GM19467 (cell line): ENCODE data around the gene ANKEF1.

ENCODE experiments used
- ATAC-seq: cut with Tn5 transposase; IDR thresholded peaks from one replicate; pipeline ENCODE4 v1.9.1; 2021; ENCODE audit warnings: mild to moderate bottlenecking, moderate library complexity; ENCODE audit not compliant: unreplicated experiment

ANKEF1 gene

GRCh38 chr20:10034717-10035571 lies at the start of gene ANKEF1:
Gene ANKEF1, plus strand, starts transcription at chr20:10034987. Its CDS starts 3,315 bp downstream, at chr20:10038302.
- ATAC-seq = peak; percentile 99

DNA sequence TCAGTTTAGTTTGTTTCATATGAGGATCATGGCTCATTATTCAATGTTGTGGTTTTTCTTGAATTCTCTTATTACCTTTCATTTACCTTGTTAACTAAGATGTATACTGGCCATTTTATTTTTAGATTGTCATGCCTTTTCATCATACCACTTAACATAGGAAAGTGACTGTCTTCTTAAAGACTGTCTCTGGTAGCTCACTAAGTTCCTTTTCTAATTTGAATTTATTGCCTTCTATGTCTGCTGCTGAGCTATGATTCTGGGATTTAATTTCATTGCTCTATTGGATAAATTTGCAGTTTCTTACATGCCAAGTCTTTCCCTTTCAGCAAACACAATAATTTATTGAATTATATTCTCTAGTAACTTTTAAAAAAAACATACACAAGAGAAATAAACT lies 49.5 kb upstream of the ANKEF1 start:
- ATAC-seq = no peak

- ATAC-seq = no peak
These were observed 49.0 kb upstream of the ANKEF1 start for GRCh38 chr20:9985773-9986172.

DNA sequence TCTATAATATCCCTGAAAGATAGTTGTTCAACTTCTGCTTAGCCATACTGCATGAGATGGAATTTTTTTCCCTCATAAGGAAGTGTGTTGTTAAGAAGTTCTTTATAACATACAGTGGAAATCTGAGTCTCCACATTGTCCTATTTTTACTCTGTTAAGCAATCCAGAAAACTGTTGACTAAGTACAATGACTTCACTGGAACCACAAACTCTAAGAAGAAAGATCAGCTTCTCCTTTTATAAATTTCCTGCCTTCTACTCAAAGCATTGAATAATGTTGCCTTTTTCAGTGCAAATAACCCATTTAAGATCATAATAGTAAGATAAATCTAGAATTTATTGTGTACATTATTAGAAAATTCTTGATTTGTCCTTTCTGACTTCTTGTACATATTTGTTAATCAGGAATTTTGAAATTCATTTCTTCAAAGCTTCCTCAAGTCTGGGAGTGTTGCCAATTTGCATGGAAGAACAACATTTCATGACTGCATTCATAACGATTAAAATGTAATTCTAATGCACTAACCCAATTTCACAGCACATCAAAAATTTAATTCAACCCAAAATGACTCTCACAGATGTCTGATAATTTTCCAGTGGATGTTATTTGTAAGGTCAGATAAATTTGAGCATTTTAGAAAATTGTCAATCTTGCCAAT lies 45.6 kb upstream of the ANKEF1 start:
- ATAC-seq = no peak

DNA sequence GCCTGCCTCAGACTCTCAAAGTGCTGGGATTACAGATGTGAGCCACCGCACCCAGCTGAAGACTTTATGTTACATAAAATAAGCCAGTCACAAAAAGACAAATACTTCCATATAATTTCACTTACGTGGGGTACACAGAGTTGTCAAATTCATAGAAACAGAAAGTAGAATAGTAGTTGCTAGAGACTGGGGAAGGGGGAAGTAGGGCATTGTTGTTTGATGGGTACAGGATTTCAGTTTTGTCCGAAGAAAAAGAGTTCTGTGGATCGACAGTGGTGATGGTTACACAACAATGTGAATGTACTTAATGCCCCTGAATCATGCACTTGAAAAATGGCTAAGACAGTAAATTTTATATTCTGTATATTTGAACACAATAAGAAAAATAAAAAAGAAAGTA lies 41.6 kb upstream of the ANKEF1 start:
- no peak for ATAC-seq

GRCh38 chr20:9994676-9995075 lies 40.1 kb upstream of the ANKEF1 start:
- no peak for ATAC-seq

- no peak for ATAC-seq
These were observed 39.1 kb upstream of the ANKEF1 start for GRCh38 chr20:9995510-9996272.

DNA sequence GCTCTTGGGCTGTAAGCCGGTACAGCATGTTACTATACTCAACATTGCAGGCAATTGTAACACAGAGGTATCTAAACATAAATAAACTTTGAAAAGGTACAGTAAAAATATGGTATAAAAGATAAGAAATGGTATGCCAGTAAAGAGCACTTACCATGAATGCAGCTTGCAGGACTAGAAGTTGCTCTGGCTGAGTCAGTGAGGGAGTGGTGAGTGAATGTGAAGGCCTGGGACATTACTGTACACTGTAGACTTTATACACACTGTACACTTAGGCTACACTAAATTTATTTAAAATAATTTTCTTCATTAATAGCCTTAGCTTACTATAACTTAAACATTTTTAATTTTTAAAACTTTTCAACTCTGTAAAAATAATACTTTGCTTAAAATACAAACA lies 37.8 kb upstream of the ANKEF1 start:
- ATAC-seq = no peak

- ATAC-seq = no peak
These were observed 35.1 kb upstream of the ANKEF1 start for GRCh38 chr20:9999645-10000044.

- no peak for ATAC-seq
These were observed 31.9 kb upstream of the ANKEF1 start for GRCh38 chr20:10002866-10003265.

DNA sequence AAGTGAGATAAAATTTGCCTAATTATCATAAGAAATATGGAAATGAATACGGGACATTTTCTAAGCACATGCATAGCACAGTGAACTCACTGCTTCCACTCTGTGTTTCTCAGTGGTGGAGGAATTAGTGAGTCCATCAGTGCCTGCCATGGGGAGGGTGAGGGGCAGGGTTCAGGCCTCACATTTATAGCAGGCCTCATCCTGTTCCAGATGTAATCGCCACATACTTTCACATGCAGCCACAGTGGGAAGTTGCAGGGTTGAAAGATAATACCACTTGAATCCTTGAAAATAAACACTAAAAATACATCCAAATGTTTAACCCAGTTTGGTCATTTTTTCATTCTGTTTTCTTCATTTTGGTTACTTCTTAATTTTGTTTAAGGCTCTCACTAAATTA lies 29.9 kb upstream of the ANKEF1 start:
- ATAC-seq = no peak

DNA sequence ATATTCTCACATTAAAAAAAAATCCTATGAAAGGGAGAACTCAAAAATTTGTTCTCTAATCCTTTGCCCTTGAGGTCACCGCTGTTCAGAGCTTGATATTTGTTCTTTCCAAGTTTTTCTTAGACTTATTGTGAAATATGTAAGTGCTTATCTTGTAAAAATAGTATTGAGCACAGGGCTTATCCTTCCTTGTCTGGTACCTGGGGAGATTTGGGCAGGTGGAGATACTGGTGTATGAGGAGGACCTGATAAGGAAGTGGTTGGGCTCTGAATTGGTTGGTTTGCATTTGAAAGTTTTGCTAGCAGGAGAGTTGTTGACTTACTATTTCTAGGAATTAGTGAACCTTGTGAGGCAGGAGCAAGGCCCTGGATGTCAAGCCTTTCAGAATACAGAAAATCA lies 28.9 kb upstream of the ANKEF1 start:
- no peak for ATAC-seq

DNA sequence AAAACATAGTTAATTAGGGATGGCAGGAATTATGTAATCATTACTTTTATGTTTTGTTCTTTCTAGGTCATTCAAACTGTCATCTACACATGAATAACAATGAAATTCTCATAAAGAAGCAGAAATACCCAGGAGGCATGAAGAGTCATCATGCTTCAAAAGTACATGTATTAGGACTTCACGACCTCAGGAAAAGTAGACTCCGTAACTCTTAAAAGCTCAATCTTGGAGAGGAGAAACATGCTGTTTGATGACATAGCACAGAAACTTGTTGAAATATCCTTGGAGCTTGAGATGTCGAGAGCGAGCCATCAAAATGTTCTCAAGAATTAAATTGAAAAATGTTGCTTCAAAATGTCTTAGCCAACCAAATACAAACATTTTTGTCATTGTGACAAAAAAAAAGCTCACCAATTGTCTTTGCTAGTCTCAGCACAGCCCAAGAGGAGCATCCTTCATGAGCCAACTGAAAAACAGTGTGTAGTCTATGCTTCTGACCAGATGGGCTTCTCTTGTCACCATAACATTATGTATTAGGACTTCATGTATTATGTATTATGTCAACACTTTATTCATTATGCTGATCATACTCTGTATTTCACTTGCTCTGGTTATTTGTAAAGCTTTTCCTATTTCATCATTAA lies 28.2 kb upstream of the ANKEF1 start:
- ATAC-seq = no peak

- no peak for ATAC-seq
These were observed 27.6 kb upstream of the ANKEF1 start for GRCh38 chr20:10007158-10007557.

GRCh38 chr20:10007747-10008146 lies 27.0 kb upstream of the ANKEF1 start:
- ATAC-seq = no peak

DNA sequence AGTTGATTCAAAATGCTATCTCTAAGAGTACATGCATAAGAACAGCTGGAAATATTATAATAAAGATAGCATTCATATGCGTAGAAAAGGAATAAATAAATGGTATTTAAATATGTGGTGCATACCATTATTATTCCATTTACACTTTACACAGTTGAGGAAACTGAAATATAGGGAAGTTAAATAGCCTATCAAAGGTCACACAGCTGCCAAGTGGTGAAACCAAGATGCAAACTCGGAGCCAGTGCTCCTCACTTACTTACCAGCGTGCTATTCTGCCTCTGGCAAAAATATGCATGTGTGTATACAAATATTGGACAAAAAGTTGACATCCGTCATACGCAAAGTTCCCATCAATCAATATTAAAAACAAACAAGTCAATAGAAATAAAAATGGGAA lies 22.3 kb upstream of the ANKEF1 start:
- no peak for ATAC-seq

GRCh38 chr20:10014431-10014830 lies 20.4 kb upstream of the ANKEF1 start:
- ATAC-seq = no peak

DNA sequence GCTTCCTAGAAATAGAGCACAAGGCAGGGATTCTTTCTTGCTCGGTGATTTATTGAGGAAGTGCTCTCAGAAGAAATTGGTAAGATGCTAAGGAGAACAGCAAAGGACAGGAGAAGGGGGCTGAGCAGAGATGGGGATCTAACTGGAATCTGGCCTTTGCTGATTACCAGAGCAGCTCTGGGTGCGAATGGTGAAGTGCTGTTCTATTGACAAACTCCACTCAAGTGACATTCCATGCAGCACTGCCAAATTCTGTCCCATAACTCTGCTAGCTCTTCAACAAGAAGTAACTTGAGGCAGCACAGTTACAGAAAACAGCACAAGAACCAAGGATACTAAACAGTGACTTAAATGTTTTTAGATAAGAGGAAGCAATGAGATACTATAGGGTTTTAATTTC lies 13.8 kb upstream of the ANKEF1 start:
- no peak for ATAC-seq

DNA sequence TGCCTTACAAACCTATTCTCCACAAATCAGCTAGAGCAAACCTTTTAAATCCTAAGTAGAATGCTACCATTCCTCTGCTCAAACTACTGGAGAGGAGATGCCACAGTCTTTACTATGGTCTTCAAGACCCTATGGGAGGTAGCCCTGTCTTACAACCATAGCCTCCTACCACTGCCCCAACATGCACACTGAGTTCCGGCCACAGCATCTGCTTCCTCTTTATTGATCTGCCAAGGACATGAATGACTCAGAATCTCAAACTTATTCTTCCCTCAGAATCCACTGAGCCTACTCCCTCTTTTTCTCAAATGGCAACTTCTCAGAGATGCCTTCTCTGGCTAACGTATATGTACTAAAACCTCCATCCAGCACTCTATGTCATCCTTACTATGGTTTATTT lies 12.2 kb upstream of the ANKEF1 start:
- ATAC-seq = no peak

- ATAC-seq = no peak
These were observed 10.9 kb upstream of the ANKEF1 start for GRCh38 chr20:10023911-10024310.
